Heart left ventricle (tissue), 16 donors: Measurements from ENCODE around the gene TREM2. TPM values are rescaled to one million over a fixed set of nuclear protein-coding genes. Genes with fewer than 3 reads are reported as not detected.
A peak's percentile ranks its signal among the peaks of the same experiment; 100 is the strongest.
"Not testable (repeated sequence)": the region's sequence is repeated elsewhere in the genome, so short reads cannot be mapped to it uniquely, and the experiment has no call there.

Experiments
- ATAC-seq, 4 donors: fragments of 200-7000 bp; cut with Tn5 transposase; one replicate each; pipeline ENCODE4 v1.9.1; 2020 to 2022; ENCODE audit warnings: moderate library complexity in 4 of 4, mild to moderate bottlenecking in 3 of 4, moderate number of reproducible peaks in 1 of 4
- DNase-seq, 5 donors: peaks; one replicate each; pipeline ENCODE4 v3.0.0-alpha.2; 2020
- H3K27ac ChIP-seq, 12 donors: fragments of 200-600 bp; sonication (generic) in 4 of 12; one replicate each; pipeline versions ENCODE4 v1.5.0 to v1.8.0; 2016 to 2022; ENCODE audit warnings: mild to moderate bottlenecking in 2 of 12
- H3K27me3 ChIP-seq, 9 donors: fragments of 200-600 bp; sonication (generic) in 2 of 9; one replicate each; pipeline versions ENCODE4 v1.5.1 to v1.8.0; 2016 to 2022; ENCODE audit warnings: mild to moderate bottlenecking in 3 of 9
- H3K36me3 ChIP-seq, 9 donors: fragments of 200-600 bp; sonication (generic) in 2 of 9; one replicate each; pipeline versions ENCODE4 v1.5.0 to v1.8.0; 2018 to 2022; ENCODE audit warnings: mild to moderate bottlenecking in 2 of 9
- H3K4me1 ChIP-seq, 12 donors: fragments of 200-600 bp; sonication (generic) in 4 of 12; one replicate each; pipeline versions ENCODE4 v1.5.0 to v1.8.0; 2016 to 2022; ENCODE audit warnings: mild to moderate bottlenecking in 3 of 12
- H3K4me3 ChIP-seq, 12 donors: fragments of 200-600 bp; sonication (generic) in 4 of 12; one replicate each; pipeline versions ENCODE4 v1.5.0 to v1.8.0; 2017 to 2022; ENCODE audit warnings: mild to moderate bottlenecking in 9 of 12, moderate library complexity in 4 of 12
- H3K9me3 ChIP-seq, 12 donors: fragments of 200-600 bp; sonication (generic) in 4 of 12; one replicate each; pipeline versions ENCODE4 v1.5.0 to v1.8.0; 2016 to 2022; ENCODE audit warnings: mild to moderate bottlenecking in 1 of 12
- CTCF ChIP-seq, 12 donors: fragments of 200-600 bp; sonication (generic) in 4 of 12; IDR thresholded peaks; one replicate each; pipeline versions ENCODE4 v1.5.0 to v1.8.0; 2018 to 2022; ENCODE audit warnings: antibody characterized with exemption in 12 of 12, mild to moderate bottlenecking in 5 of 12
- POLR2A ChIP-seq, 2 donors: fragments of 450-650 bp; IDR thresholded peaks; one replicate each; pipeline ENCODE4 v1.6.1; 2017; ENCODE audit warnings: antibody characterized with exemption in 2 of 2, mild to moderate bottlenecking in 2 of 2, moderate library complexity in 2 of 2
- WGBS, 4 donors: extraction: QIAGEN DNeasy Blood & Tissue Kit in 2 of 4; methylation state at CpG; one replicate each; pipeline versions ENCODE4 v1.1.5 to v1.1.7; 2013 to 2018; 5-methylcytosine and 5-hydroxymethylcytosine counted together
- intact Hi-C, 10 donors: fragments of 100-400 bp; cut with DNase I; formaldehyde crosslinking; loops; one replicate each; pipeline versions ENCODE4 v1.11.1 to v1.14.2; 2022
- polyA plus RNA-seq, 2 donors: library from polyadenylated mRNA; stranded (reverse); fragments of 200-250 nt; gene quantifications; one replicate each; pipeline ENCODE4 v1.2.3, GENCODE V29; 2013
- total RNA-seq, 9 donors: library from RNA; depleted of rRNA in 2 of 9; stranded (reverse); fragments of >200 nt in 2 of 9; fragmentation: NEBNext Ultra II Directional in 3 of 9; extraction: Animal tissue kit (Norgen Biotek cat#: 25700) in 3 of 9; gene quantifications; one replicate each; pipeline versions ENCODE4 v1.1.0 to v1.2.4, GENCODE V29; 2016 to 2023
- donor health status: ischemic (EF 13 %, LVEDD 7.1; RV severe dilation, severe dysfunction).
- donor health status: healthy with polysubstance abuse.
- donor health status: DM: no; HTN: yes; CAD: no.
- donor health status: DM: no; HTN: no; CAD: no.
- donor health status: ischemic (EF 25% LVEDD 6.9; RV normal size, moderate dysfunction).
- donor health status: ischemic (EF 25% LVEDD 5.7; RV mildly dilated, moderate dysfunction).
- donor health status: healthy.
- donor health status: DM: yes; HTN: yes; CAD: no.
- donor health status: ischemic (EF 35%, LVEDD 5.7; RV mildly dilated, moderate dysfunction).
- donor health status: nonischemic (EF 11% LVEDD 7.7; RV severe dilation, severe dysfunction).
- donor health status: DM: yes; HTN: yes; CAD: no.
- donor health status: PGD.
- donor health status: ischemic (EF 29% LVEDD 5.4; RV normal size, mild dysfunction).
- donor health status: nonischemic (EF 23%, LVEDD 6.1; RV moderate dilation, normal function).

TREM2 gene
- total and polyA plus RNA-seq, 11 donors: 0.23 to 27.1 (median 1.2) TPM; not detected in 2

GRCh38 chr6:41193171-41193734 is 30.3 kb upstream of the TREM2 start:
- no peak overlapping the region for H3K27ac ChIP-seq
- no peak for ATAC-seq
- H3K36me3 ChIP-seq: no peaks in the 10 kb centered on the region
- intact Hi-C loops: loop anchor here in 1 of 10 donors (5.0 kb wide), 1 partner anchor 124 kb away; no protein-coding TSS in a partner anchor
- H3K4me3 ChIP-seq: no peak overlapping the region
- H3K4me1 ChIP-seq: no peaks in the 10 kb centered on the region
- 66 to 73% (median 67%) methylated on average over 5 of the region's 5 CpGs for WGBS, 4 donors
- H3K9me3 ChIP-seq: peaks cover 0 to 12% (median 7%) of the 10 kb centered on the region in 12 donors
- TF ChIP-seq CTCF (IDR thresholded peaks at IDR 0.05) (no peak), POLR2A (IDR thresholded peaks at IDR 0.05) (no peak)
- no peak for DNase-seq
- H3K27me3 ChIP-seq: peaks cover 0 to 31% (median 7%) of the 10 kb centered on the region in 9 donors

- DNase-seq (peak in 2 of 5 donors; percentile 31 to 81), ATAC-seq (peak in 2 of 4 donors; percentile 47 to 77)
- Histone ChIP-seq H3K4me1 (no peaks in the 10 kb centered on the region), H3K4me3 (no peak overlapping the region), H3K9me3 (peaks cover 0 to 12% (median 7%) of the 10 kb centered on the region in 12 donors), H3K36me3 (no peaks in the 10 kb centered on the region), H3K27me3 (peaks cover 0 to 31% (median 2%) of the 10 kb centered on the region in 9 donors), H3K27ac (no peak overlapping the region)
- intact Hi-C loops: loop anchor here in 1 of 10 donors (5.0 kb wide), 1 partner anchor 126 kb away; no protein-coding TSS in a partner anchor
- no peak for TF ChIP-seq POLR2A (IDR thresholded peaks at IDR 0.05)
- peak in 11 of 12 donors; percentile 14 to 54 (median 31) for TF ChIP-seq CTCF (IDR thresholded peaks at IDR 0.05)
- WGBS, 4 donors: 16 to 42% (median 16%) methylated on average over 2 to 6 of the region's 6 CpGs
Measured at GRCh38 chr6:41191569-41191968, 28.7 kb upstream of the TREM2 start.

GRCh38 chr6:41190791-41191190 is 27.9 kb upstream of the TREM2 start:
- peaks cover 0 to 12% (median 7%) of the 10 kb centered on the region in 12 donors for H3K9me3 ChIP-seq
- no peak overlapping the region for H3K27ac ChIP-seq
- 71 to 87% (median 78%) methylated on average over 2 to 3 of the region's 3 CpGs for WGBS, 4 donors
- ATAC-seq (no peak), DNase-seq (no peak)
- peaks cover 0 to 24% (median 0%) of the 10 kb centered on the region in 9 donors for H3K27me3 ChIP-seq
- TF ChIP-seq CTCF (IDR thresholded peaks at IDR 0.05): no peak
- no peak overlapping the region for H3K4me3 ChIP-seq
- intact Hi-C loops: loop anchor here in 1 of 10 donors (5.0 kb wide), 1 partner anchor 127 kb away; no protein-coding TSS in a partner anchor
- peaks cover 0 to 5% (median 0%) of the 10 kb centered on the region in 12 donors for H3K4me1 ChIP-seq
- no peaks in the 10 kb centered on the region for H3K36me3 ChIP-seq

- H3K9me3 ChIP-seq: peaks cover 0 to 12% (median 7%) of the 10 kb centered on the region in 12 donors
- H3K27me3 ChIP-seq: peaks cover 0 to 18% (median 0%) of the 10 kb centered on the region in 9 donors
- peaks cover 0 to 14% (median 0%) of the 10 kb centered on the region in 12 donors for H3K4me1 ChIP-seq
- WGBS, 4 donors: 81 to 97% (median 96%) methylated on average over 2 of the region's 2 CpGs
- intact Hi-C loops: loop anchor here in 1 of 10 donors (5.0 kb wide), 1 partner anchor 127 kb away; no protein-coding TSS in a partner anchor
- no peak for ATAC-seq
- H3K27ac ChIP-seq: no peak overlapping the region
- H3K36me3 ChIP-seq: no peaks in the 10 kb centered on the region
- no peak overlapping the region for H3K4me3 ChIP-seq
- DNase-seq: no peak
- TF ChIP-seq CTCF (IDR thresholded peaks at IDR 0.05): no peak
- no peak for TF ChIP-seq POLR2A (IDR thresholded peaks at IDR 0.05)
Measured at GRCh38 chr6:41189967-41190366, 27.1 kb upstream of the TREM2 start.

- DNase-seq, intact Hi-C loops, H3K27ac ChIP-seq, ATAC-seq, H3K36me3 ChIP-seq, H3K27me3 ChIP-seq, H3K4me3 ChIP-seq: not testable (repeated sequence)
- H3K9me3 ChIP-seq: peaks cover 0 to 12% (median 7%) of the 10 kb centered on the region in 12 donors
- peaks cover 0 to 16% (median 0%) of the 10 kb centered on the region in 12 donors for H3K4me1 ChIP-seq
Measured at GRCh38 chr6:41189046-41189445, 26.1 kb upstream of the TREM2 start.
